NCI-H1930 (cell line): Measurements from ENCODE around the gene KCNK5.

Experiments
- DNase-seq, 2 experiments: peaks; one replicate each; lab custom pipeline; 2025; lab: John Stamatoyannopoulos, UW

Gene KCNK5

DNA sequence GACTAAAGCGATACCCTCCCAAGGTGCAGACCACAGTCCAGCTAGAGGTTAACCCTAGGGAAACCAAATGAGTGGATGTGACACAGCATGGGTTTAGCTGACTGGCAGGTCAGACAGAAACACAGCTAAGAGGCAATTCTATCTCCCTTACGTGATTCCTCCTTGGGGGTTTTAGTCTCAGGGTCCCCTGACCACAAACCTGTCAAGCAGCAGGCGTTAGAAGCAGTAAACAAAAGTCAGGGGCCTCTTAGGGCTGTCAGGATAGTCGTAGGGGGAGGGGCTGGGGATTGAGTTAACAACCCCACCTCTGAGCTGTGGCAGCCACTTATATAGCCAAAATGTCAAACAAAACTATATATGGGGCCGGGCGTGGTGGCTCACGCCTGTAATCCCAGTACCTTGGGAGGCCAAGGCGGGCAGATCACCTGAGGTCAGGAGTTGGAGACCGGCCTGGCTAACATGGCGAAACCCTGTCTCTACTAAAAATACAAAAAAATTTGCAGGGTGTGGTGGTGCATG, 13.6 kb downstream of the KCNK5 start:
- DNase-seq = no peak

DNA sequence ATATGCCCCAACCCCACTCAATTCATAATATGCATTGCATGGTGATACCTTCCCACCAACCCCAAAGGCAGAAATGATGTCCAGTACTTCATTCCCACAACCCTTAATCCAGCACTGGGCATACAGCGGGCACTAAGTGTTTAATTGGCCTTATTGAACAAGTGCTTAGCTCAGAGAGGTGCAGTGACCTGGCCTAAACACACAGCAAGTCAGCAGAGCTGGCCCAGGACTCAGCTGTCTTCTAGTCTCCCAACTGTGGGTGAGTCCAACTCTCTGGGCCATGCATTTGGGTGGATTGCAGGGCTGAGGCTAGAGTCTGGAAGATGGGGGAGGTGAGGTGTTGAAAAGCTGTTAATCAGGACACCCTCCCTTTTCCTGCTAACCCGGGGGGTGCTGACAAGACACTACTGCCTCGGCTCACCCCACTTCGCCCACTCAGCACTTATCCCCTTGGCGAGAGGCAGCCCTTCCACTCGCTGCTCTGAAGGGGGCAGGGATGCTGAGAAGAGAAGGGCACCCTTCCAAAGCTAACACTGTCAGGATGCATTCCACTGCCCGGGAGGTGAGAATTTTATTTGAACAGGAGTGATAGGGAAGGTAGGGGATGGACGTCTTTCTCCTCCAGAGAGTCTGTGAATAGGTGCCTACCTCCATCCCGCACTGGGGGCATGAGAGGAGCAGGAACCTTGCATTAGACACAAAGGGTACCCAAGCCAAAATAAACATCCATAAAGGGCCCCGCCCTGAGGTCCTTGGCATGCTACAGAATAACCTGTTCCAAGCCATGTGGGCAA, 14.2 kb downstream of the KCNK5 start:
- DNase-seq = no peak

DNA sequence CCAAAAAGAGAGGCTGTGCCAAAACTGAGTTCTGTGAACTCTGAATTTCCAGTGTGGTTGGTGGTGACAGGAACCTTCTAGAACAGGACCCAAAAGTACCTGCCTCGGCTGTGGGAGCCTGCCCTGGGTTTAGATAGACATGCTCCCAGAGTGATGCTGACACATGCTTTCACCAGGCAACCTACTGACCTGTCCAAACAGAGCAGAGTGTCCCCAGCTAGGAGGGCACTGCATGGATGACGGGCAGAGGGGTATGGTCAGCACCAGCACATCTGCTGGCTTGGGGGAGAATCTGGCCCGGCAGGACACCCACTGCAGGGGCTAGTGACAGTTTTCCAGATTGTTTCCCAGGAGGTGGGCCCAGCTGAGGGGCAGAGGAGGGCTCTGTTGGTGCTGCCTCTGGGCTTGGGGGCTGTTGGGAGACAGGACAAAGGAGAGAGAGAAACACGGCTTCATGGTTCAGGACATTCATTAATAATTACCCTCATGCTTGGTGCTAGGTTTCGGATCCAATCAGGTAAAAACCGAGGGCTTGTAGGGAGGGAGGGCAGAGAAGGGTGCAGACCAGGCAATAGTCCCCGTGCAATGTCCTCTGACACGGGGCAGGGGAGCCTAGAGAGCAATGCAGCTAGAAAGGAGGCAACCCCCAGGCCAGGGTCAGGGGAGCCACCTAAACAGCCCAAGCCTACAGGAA, 15.0 kb downstream of the KCNK5 start:
- DNase-seq = no peak

DNA sequence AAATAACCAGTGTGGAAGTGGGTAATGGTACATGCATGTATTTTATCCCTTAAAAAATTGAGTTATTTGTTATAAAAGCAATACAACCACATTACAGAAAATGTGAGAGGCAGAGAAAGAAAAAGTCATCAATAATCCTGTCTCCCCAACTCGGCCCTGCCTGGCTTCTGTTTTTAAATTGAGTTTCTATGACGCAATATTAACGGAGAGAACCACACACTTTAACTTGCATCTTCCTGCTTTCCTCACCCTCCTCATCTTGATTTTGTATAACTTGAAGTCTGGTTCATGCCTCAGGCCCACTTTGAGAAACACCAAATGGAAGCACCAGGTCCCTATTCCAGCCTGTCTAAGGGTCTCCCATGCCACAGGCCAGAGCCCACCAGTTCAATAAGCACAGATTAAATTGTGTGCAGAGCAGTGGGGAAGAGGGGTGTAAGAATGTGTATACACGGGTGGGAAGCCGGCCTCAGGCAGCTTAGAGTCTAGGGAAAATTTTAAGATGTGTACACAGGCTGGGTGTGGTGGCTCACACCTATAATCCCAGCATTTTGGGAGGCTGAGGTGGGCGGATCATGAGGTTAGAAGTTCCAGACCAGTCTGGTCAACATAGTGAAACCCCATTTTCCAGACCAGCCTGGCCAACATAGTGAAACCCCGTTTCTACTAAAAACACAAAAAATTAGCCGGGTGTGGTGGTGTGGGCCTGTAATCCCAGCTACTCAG, 15.9 kb downstream of the KCNK5 start:
- no peak for DNase-seq

DNA sequence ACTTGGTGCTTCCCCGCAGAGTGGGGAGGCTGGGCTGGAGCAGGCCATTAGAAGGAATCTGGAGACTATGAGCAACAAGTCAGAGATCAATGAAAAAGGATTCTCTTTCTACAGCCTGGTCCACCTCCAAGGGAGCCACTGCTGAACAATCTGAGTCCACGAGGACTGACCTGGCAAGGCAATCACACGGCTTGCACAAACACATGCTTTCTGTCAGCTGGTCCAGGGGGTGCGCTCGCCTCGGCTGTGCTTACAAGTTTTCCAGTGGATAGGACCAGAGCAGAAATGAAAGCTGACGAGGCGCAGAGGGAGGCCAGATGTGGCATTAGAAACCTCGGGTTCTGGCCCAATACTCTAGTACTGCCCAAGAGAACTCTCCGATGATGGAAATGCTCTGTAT, 18.1 kb downstream of the KCNK5 start:
- DNase-seq = no peak

DNA sequence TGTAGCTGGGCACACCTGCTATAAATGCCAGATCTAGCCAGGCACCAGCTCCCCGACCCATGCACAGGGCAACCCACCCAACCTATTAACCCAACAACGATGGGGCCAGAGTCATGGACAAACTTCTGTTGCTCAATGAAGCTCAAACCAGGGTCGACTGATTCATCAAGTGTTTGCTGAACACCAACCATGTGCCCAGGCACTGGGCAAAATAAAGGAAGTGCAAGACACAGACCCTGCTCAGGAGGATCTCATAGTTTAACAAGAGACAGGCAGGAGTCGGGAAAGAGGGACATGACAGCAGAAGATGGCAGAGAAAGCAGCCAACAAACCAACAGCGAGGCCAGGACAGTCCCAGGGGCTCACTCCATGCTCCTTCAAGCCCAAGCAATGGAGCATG, 18.8 kb downstream of the KCNK5 start:
- no peak for DNase-seq

DNA sequence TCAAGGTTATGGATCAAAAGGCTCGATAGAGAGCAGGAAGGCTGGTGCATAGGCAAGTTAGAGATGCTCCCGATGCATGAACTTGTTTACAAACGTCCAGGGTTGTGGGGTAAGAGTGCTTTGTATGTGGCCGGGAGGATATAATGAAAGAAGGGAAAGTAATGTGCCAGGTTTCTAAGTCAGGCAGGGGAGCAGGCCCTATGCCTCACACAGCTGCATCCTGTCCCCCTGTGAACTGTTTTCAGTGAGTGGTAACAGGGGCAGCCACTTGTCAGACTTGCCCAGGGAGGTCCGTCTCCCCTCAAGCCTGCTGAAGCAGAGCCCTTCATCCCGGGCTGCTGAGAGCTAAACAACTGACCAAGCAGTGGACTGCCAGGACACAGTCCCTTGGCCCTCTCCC, 19.4 kb downstream of the KCNK5 start:
- no peak for DNase-seq

DNA sequence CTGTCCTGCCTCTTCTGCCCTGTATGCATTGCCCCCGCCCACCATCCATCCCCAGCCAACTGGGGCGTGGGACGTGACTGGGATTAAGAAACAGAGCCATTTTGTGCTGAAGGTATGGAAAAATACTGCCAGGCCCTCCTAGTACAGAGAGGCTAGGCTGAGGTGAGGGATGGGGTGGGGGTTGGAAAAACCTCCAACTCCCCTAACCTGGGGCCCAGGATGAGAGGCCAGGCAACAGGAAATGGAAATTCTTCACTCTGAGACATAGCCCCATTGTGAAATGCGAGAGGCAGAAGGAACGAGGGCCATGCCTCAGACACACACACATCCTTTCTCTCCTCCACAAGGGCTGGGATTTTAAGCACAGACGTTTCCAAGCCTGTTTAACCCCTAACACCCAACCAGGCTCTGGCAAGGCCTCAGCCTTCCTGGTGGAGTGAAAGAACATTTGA, 19.9 kb downstream of the KCNK5 start:
- no peak for DNase-seq

DNA sequence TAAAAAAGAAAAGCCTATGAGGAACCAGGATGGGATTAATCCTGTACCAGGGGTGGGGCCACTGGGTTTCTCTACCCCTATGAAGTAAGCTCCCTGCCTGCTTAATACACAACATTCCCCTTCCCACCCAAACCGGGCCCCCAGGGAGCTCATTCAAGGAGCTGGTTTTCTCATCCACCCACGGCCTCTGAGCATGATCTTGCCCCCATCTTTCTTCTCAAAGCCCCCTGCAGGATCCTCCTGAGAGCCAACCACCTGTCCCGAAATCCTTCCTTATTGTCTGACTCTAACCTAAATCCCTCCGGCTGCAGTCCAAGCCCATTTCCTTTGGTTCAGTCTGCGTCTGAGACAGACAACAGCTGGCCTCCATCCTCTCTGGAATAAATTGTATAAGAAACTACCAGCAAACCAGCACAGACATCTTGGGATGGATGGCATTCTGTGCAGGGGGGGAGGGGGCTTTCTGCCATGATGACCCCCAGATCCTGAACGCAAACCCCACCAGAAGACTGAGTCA, 21.0 kb downstream of the KCNK5 start:
- no peak for DNase-seq

DNA sequence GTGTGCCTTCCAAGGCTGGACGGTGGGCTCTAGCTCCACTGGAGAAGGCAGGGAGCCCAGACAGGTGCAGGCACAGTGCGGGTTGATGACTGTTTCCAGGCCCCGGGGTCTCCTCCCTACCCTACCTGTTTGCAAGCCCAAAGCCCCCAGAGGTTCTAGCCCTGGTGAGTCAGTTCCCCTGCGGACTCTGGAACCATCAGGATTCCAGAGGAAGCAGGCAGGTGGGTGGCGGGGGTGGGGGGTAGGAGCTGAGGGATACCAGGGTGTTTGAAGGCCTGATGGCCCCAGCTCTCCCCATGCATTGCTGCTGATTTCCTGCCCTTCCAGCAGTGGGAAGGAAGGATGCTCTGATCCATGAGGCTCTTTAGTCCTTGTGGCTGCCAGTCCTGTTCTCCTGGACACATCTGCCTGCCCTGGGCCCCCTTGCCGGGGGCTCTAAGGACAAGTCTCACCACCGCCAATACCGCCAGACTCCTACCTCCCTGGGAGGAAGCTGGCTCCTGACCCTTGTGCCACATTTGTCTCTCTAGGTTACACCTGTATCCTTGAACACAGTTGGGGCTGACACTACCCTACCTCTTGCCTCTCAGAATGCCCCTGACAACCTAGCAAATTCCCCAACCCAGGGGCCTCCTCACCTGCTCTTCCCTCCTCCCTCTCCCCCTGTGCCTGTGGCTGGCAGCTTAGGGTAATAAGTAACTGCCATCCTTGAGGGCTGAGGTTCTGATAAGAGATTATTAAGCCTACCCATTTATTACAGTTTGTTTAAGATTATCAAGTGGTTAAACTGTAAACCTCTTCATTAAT, 21.7 kb downstream of the KCNK5 start:
- DNase-seq = no peak

DNA sequence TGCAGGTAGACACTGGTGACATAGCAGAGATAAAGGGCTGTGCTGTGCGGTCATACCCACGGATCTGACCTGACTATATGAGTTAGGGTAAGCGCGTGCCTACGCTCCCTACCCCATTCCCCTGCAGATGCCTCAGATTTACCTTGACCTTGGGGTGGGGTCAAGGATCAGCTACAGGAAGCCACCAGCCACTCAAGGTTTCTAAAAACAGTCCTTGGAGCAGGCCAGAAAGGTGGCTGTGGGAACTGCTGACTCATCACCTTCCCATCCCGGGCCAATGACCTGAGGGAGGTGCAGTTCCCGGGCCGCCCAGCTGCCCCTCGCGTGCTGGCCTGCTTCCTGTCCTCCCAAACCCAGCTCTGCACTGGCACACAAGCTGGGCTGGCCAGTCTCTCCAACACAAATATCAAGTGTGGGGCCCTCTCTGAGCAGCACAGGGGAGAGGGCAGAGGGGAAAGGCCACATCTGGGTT, 23.0 kb downstream of the KCNK5 start:
- DNase-seq = no peak

DNA sequence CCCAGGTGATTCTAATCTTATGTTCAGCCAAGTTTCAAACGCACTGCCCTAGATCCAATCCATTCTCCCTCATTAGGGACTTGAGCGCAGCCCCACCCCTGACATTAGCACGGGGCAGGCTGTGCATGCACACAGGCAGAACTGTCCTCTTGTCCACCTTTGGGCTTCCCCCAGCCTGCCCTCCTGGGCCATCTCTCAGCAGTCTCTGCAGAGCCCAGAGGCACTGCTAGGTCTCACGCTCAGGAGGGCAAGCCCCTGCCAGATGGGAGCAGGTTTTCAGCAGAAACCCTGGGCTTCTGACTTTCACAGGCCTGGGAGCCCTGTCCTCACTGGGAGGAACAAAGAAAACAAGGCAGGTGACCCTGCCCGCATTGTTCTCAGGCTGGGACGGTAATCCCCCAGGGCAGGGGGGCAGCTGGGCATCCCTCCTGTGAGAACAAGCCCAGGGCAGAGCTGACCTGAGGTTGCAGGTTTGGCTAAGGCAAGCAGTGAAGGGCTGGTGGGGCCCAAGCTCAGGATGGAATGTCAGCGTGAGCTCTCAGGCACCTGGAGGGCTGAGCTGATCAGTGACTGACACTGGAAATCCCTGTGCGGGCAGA, 24.5 kb downstream of the KCNK5 start:
- DNase-seq = no peak

DNA sequence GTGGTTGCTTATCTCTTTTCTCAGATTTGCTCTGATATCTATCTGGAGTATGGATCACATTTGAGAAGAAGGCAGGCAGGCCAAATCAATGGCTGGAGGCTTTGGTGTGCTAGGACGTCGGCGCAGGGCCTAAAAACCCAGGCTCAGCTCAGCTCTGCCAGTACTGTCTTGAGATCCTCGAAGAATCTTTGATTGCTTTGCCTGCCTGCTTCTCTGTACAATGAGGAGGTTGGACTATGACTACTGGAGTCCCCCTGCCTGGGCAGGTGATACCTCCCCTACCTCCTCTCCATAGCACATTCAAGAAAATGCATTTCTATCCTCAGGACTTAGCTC, 25.1 kb downstream of the KCNK5 start:
- DNase-seq = no peak

DNA sequence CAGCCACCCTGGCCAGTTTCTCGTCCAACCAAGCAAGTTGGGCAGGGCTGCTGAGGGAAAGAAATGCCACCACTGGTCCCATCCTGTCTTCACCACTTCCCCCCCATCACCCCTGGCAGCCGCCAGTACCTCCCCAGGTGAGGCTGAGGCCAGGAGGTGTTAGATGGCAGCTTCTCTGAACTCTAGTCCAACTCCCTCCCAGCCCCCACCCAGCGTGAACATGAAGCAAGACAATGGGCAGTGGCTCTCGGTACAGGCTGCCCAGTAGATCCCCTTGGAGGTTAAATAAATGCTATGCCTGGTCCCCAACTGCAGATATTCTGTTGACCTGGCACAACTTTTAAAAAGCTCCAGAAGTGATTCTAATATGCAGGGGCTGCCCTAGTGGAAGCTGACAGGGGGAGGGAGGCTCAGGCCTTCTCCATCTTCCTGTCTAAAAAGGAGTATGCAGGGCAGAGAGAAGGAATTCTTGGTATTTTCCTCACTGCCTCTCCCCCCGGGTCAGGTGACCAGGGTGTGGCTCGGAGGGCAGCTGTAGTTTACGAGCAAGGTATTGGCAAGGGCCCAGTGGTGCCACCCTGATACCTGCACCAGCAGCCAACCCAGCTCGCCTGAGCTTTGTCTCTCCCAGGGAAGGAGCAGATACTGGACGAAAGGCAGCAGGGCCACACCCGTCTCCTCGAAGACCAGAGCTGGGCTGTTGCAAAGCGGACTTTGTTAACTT, 25.7 kb downstream of the KCNK5 start:
- no peak for DNase-seq

DNA sequence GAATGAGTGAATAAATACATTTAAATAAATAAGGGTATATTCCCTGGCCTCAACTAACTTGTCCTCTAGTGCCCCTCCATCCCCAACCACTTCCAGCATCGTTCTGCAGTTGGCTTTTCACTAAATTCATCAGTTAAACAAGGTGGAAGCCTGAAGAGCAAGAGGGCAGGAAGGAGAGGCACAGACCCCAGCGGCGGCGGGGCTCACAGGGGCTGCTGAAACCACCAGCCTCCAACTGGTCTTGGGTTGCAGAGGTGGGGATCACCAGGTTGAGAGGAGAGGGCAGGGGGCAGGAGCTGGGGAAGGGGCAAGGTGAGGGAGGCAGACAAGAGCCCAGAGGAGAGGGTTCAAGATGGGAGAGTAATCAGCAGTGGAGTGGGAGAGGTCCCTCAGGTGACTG, 27.1 kb downstream of the KCNK5 start:
- DNase-seq = no peak

DNA sequence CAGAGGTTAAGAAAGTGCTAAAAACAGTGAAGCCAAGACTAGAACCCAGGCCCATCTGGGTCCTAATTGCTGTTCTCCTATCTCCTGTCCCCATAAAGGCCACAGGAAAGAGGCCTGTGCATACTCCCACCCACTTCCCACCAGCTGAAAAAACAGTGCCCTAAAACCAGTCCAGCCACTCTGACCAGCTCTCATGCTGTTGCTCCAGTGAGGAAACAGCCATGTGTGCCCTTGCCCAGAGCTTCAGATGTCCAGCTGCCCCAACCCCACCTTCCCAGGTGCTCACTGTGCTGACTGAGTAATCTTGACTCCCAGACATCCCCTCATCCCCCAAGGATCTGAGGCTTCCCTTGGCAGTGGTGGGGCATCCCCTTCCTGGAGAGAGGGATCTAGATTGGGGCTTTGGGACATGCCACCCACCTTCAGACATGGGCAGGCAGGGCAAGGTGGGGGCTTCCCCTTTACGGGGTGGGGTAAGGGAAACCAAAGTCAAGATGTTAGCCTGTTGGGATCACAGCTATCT, 28.7 kb downstream of the KCNK5 start:
- no peak for DNase-seq

DNA sequence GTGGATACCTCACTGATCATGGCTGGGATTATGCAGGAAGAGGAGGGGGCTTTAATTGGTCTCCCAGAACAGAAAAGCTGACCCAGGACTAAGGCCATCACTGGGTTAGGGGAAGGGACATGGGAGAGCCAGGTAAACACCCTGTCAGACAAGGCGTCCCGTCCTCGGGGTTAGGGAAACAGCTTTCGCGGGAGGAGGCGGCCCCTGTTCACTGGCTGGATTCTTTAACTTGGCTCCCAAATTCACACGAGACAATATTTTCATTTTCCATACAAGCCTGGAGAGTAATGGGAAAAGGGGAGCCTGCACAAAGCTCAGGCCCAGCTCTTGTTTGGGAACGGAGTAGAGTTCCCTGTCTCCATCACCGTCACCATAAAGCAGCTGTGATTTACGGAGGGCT, 29.3 kb downstream of the KCNK5 start:
- DNase-seq = no peak

DNA sequence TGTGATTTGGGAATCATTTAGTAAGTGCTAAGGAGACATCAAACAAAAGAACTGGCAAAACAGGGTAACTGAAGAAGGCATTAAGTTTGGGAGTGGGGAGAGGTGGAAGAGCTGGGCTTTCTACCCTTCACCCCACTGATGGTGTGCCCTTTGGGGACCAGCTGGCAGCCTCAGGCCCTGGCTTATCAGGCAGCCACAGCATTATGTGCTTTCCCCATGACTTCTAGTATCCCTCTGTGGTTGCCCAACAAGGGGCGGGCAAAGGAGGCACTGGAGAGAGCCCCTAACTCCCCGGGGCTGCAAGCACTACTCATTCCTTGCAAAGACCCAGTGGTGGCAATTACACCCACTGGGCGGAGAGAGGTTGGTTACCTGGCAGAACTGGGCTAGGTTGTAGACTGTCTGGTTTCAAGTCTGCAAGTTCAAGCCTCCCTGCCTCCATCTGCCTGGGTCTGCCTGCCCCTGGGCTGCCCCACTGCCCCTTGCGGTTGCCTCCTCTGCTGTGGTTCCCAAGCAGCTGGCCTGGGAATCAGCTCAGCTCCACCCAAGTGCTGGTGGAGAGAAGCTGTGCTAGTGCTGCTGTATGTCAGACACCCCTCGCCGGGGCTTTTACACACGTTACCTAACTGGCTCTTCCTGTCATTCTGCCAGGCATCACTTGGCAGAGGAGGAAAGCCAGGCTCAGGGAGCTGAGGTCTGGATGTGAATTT, 29.9 kb downstream of the KCNK5 start:
- no peak for DNase-seq

DNA sequence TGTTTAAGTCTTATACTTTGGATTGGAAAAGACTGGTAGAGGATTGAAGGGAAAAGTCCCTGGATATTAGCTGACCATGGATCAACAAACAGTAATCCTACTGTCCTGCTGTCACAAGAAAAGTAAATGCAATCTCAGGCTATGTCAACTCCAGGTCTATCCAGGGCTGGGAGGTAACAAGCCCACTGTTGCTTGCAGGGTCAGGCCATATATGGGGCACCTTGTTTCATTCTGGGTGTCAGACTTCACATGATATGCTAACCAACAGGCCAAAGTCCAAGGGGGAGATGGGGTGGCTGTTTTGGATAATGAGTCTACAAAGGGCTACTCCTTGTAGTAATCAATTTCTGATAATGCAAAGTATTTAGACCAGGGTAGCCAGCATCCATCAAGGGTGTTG, 30.7 kb downstream of the KCNK5 start:
- DNase-seq = no peak
